Ovary (tissue), 9 donors: Measurements from ENCODE around the gene EFCC1. TPM values are rescaled to one million over a fixed set of nuclear protein-coding genes. Genes with fewer than 3 reads are reported as not detected.
A peak's percentile ranks its signal among the peaks of the same experiment; 100 is the strongest.

Source experiments
- DNase-seq, 5 donors: peaks; one replicate each; pipeline ENCODE4 v3.0.0-alpha.2; 2019 to 2020
- H3K27ac ChIP-seq, 2 donors: fragments of 200-600 bp; one replicate each; pipeline versions ENCODE4 v1.5.1 to v1.8.0; 2019 to 2022
- H3K27me3 ChIP-seq: fragments of 200-600 bp; one replicate; pipeline ENCODE4 v1.8.0; 2022
- H3K36me3 ChIP-seq: fragments of 200-600 bp; sonication (generic); one replicate; pipeline ENCODE4 v1.5.1; 2019
- H3K4me1 ChIP-seq: one replicate; pipeline ENCODE4 v1.8.1; 2013; ENCODE audit warnings: mild to moderate bottlenecking, moderate library complexity; ENCODE audit not compliant: insufficient read depth
- H3K4me3 ChIP-seq: fragments of 200-600 bp; sonication (generic); one replicate; pipeline ENCODE4 v1.5.1; 2017
- H3K9me3 ChIP-seq, 2 donors: fragments of 200-600 bp in 1 of 2; sonication (generic) in 1 of 2; one replicate each; pipeline versions ENCODE4 v1.5.1 to v1.8.1; 2013 to 2019; ENCODE audit warnings: mild to moderate bottlenecking in 1 of 2, moderate library complexity in 1 of 2
- CTCF ChIP-seq, 3 donors: fragments of 450-650 bp in 2 of 3; fragments of 200-600 bp in 1 of 3; IDR thresholded peaks; one replicate each; pipeline versions ENCODE4 v1.5.1 to v1.8.0; 2016 to 2022; ENCODE audit warnings: antibody characterized with exemption in 3 of 3, mild to moderate bottlenecking in 1 of 3
- EP300 ChIP-seq: sonication (generic); formaldehyde crosslinking; IDR thresholded peaks from one replicate; pipeline ENCODE4 v1.6.1; 2017; ENCODE audit warnings: antibody characterized with exemption
- POLR2A ChIP-seq: fragments of 450-650 bp; IDR thresholded peaks from one replicate; pipeline ENCODE4 v1.6.1; 2017; ENCODE audit warnings: antibody characterized with exemption, mild to moderate bottlenecking, moderate library complexity
- WGBS, 3 donors: extraction: QIAGEN DNeasy Blood & Tissue Kit in 1 of 3; methylation state at CpG; one replicate each; pipeline versions ENCODE4 v1.1.5 to v1.1.7; 2013 to 2017; 5-methylcytosine and 5-hydroxymethylcytosine counted together
- intact Hi-C, 4 donors: fragments of 100-400 bp; cut with DNase I; formaldehyde crosslinking; loops; one replicate each; pipeline versions ENCODE4 v1.11.0 to v1.15.1; 2022 to 2023
- polyA plus RNA-seq, 2 donors: library from polyadenylated mRNA; stranded (reverse); fragments of 200-250 nt in 1 of 2; fragments of 350-450 nt in 1 of 2; fragmentation: Illumina TruSeq in 1 of 2; extraction: RNeasy Lipid Tissue Mini Kit (QIAGEN cat#74804) in 1 of 2; gene quantifications; one replicate each; pipeline ENCODE4 v1.2.3, GENCODE V29; 2013 to 2014
- total RNA-seq, 7 donors: library from RNA; depleted of rRNA in 2 of 7; stranded (reverse); fragments of >200 nt in 2 of 7; fragmentation: NEBNext Ultra II Directional in 3 of 7; extraction: Animal tissue kit (Norgen Biotek cat#: 25700) in 3 of 7; gene quantifications; one replicate each; pipeline versions ENCODE4 v1.1.0 to v1.2.4, GENCODE V29; 2016 to 2023
- donor health status: DM: no; HTN: no; CAD: no; lungs with moderate emphysema.
- donor health status: DM: no; HTN: no; CAD: no.
- donor health status: Bipolar disorder and iron deficiency.
- donor health status: DM: yes; HTN: yes; CAD: no.
- donor health status: DM: no; HTN: no; CAD: no.
- donor health status: DM: yes; HTN: yes; CAD: no.

The EFCC1 gene
- total and polyA plus RNA-seq, 9 donors = 3.7 to 15.5 (median 7.8) TPM

GRCh38 chr3:129022114-129023007 lies 21.3 kb downstream of the EFCC1 start:
- DNase-seq = peak; percentile 81 to 90 (median 86)
- no peak overlapping the region for H3K4me3 ChIP-seq
- no peaks in the 10 kb centered on the region for H3K9me3 ChIP-seq
- intact Hi-C loops = no loop called here
- TF ChIP-seq POLR2A (no peak), CTCF (IDR thresholded peaks at IDR 0.05) (no peak), EP300 (no peak)
- WGBS, 3 donors = 12 to 20% (median 15%) methylated on average over 15 of the region's 15 CpGs
- H3K27me3 ChIP-seq = no peaks in the 10 kb centered on the region
- peaks cover 24% of the 10 kb centered on the region for H3K4me1 ChIP-seq
- peak overlapping the region in 1 of 2 donors; percentile 46 for H3K27ac ChIP-seq
- H3K36me3 ChIP-seq = no peaks in the 10 kb centered on the region

GRCh38 chr3:129023008-129023358 lies 21.9 kb downstream of the EFCC1 start:
- TF ChIP-seq EP300 (no peak), POLR2A (no peak), CTCF (IDR thresholded peaks at IDR 0.05) (no peak)
- intact Hi-C loops = no loop called here

GRCh38 chr3:129023909-129024308 lies 22.8 kb downstream of the EFCC1 start:
- WGBS, 3 donors = 66 to 76% (median 71%) methylated on average over 2 of the region's 2 CpGs
- Histone ChIP-seq H3K9me3 (no peaks in the 10 kb centered on the region), H3K36me3 (no peaks in the 10 kb centered on the region), H3K27me3 (no peaks in the 10 kb centered on the region), H3K4me3 (no peak overlapping the region), H3K4me1 (peaks cover 21% of the 10 kb centered on the region), H3K27ac (no peak overlapping the region)
- intact Hi-C loops = no loop called here
- no peak for TF ChIP-seq CTCF (IDR thresholded peaks at IDR 0.05)
- no peak for TF ChIP-seq POLR2A
- TF ChIP-seq EP300 = no peak
- peak in 1 of 5 donors; percentile 7 for DNase-seq

More at GRCh38 chr3:129023008-129023358, 21.9 kb downstream of the EFCC1 start:
- H3K4me3 ChIP-seq = no peak overlapping the region
- H3K27me3 ChIP-seq = no peaks in the 10 kb centered on the region
- H3K27ac ChIP-seq = peak overlapping the region in 1 of 2 donors; percentile 46
- H3K36me3 ChIP-seq = no peaks in the 10 kb centered on the region
- peaks cover 21% of the 10 kb centered on the region for H3K4me1 ChIP-seq
- 26 to 40% (median 38%) methylated on average over 1 of the region's 1 CpG for WGBS, 3 donors
- H3K9me3 ChIP-seq = no peaks in the 10 kb centered on the region
- DNase-seq = no peak

- no peaks in the 10 kb centered on the region for H3K36me3 ChIP-seq
- no peaks in the 10 kb centered on the region for H3K9me3 ChIP-seq
- 81 to 90% (median 88%) methylated on average over 15 of the region's 15 CpGs for WGBS, 3 donors
- DNase-seq = peak in 3 of 5 donors; percentile 17 to 32 (median 23)
- no peaks in the 10 kb centered on the region for H3K27me3 ChIP-seq
- intact Hi-C loops = no loop called here
- H3K4me1 ChIP-seq = peaks cover 21% of the 10 kb centered on the region
- H3K27ac ChIP-seq = no peak overlapping the region
- TF ChIP-seq EP300 = no peak
- TF ChIP-seq POLR2A = no peak
- no peak for TF ChIP-seq CTCF (IDR thresholded peaks at IDR 0.05)
- H3K4me3 ChIP-seq = no peak overlapping the region
Measured at GRCh38 chr3:129025108-129025507, 24.0 kb downstream of the EFCC1 start.
